H9 (cell line): ENCODE data around the gene B9D1. TPM values are rescaled to one million over a fixed set of nuclear protein-coding genes. Genes with fewer than 3 reads are reported as not detected.

Experiments used
- DNase-seq: peaks from one replicate; pipeline ENCODE4 v3.0.0-alpha.2; 2017
- H2AFZ ChIP-seq: one replicate; pipeline ENCODE4 v1.6.1; 2013; ENCODE audit warnings: mild to moderate bottlenecking, low read length, control low read depth, moderate library complexity
- H2AK5ac ChIP-seq: 2 replicates; pipeline ENCODE4 v1.6.1; 2013; ENCODE audit warnings: low read length, control low read depth, mixed read lengths; ENCODE audit not compliant: insufficient read length
- H2BK120ac ChIP-seq: one replicate; pipeline ENCODE4 v1.6.1; 2013; ENCODE audit warnings: low read depth, mild to moderate bottlenecking, low read length, control low read depth, inconsistent platforms; ENCODE audit not compliant: poor library complexity, severe bottlenecking
- H2BK12ac ChIP-seq: 2 replicates; pipeline ENCODE4 v1.6.1; 2013; ENCODE audit warnings: low read length, control low read depth, mixed read lengths, low read depth; ENCODE audit not compliant: insufficient read length
- H2BK15ac ChIP-seq: 2 replicates; pipeline ENCODE4 v1.6.1; 2013; ENCODE audit warnings: low read depth, low read length, control low read depth
- H2BK20ac ChIP-seq: one replicate; pipeline ENCODE4 v1.6.1; 2013; ENCODE audit warnings: low read depth, mild to moderate bottlenecking, low read length, control low read depth, inconsistent platforms; ENCODE audit not compliant: poor library complexity, severe bottlenecking
- H2BK5ac ChIP-seq: 2 replicates; pipeline ENCODE4 v1.6.1; 2013; ENCODE audit warnings: low read length, control low read depth, mixed read lengths; ENCODE audit not compliant: insufficient read length
- H3K14ac ChIP-seq: 2 replicates; pipeline ENCODE4 v1.6.1; 2013; ENCODE audit warnings: low read length, control low read depth; ENCODE audit not compliant: insufficient read depth
- H3K18ac ChIP-seq: 2 replicates; pipeline ENCODE4 v1.6.1; 2013; ENCODE audit warnings: low read depth, mild to moderate bottlenecking, mixed read lengths, low read length, control low read depth; ENCODE audit not compliant: insufficient read length
- H3K23ac ChIP-seq: 2 replicates; pipeline ENCODE4 v1.6.1; 2013; ENCODE audit warnings: low read length, control low read depth, mixed read lengths, low read depth; ENCODE audit not compliant: insufficient read length
- H3K23me2 ChIP-seq: 2 replicates; pipeline ENCODE4 v1.6.1; 2013; ENCODE audit warnings: low read depth, mild to moderate bottlenecking, mixed read lengths, low read length, control low read depth; ENCODE audit not compliant: insufficient read length, poor library complexity, severe bottlenecking
- H3K27ac ChIP-seq: 2 replicates; pipeline ENCODE4 v1.5.1; 2013; ENCODE audit warnings: low read length, control low read depth, mixed read lengths, low read depth; ENCODE audit not compliant: insufficient read length
- H3K27me3 ChIP-seq: 2 replicates; pipeline ENCODE4 v1.6.1; 2013; ENCODE audit warnings: low read length, control low read depth, inconsistent platforms; ENCODE audit not compliant: insufficient read depth
- H3K4ac ChIP-seq: 2 replicates; pipeline ENCODE4 v1.6.1; 2013; ENCODE audit warnings: low read depth, mild to moderate bottlenecking, control low read depth, inconsistent platforms, low read length, moderate library complexity
- H3K4me1 ChIP-seq: 2 replicates; pipeline ENCODE4 v1.6.1; 2013; ENCODE audit warnings: low read length, control low read depth, inconsistent platforms; ENCODE audit not compliant: insufficient read depth
- H3K4me2 ChIP-seq: 2 replicates; pipeline ENCODE4 v1.6.1; 2013; ENCODE audit warnings: low read length, control low read depth, mixed read lengths; ENCODE audit not compliant: insufficient read length, insufficient read depth
- H3K56ac ChIP-seq: 2 replicates; pipeline ENCODE4 v1.6.1; 2013; ENCODE audit warnings: low read depth, mild to moderate bottlenecking, mixed read lengths, low read length, control low read depth; ENCODE audit not compliant: insufficient read length
- H3K79me1 ChIP-seq: 2 replicates; pipeline ENCODE4 v1.6.1; 2013; ENCODE audit warnings: low read depth, mild to moderate bottlenecking, moderate library complexity, low read length, control low read depth, inconsistent platforms; ENCODE audit not compliant: insufficient read depth, poor library complexity, severe bottlenecking
- H3K79me2 ChIP-seq: 2 replicates; pipeline ENCODE4 v1.6.1; 2013; ENCODE audit warnings: low read length, control low read depth, inconsistent platforms; ENCODE audit not compliant: insufficient read depth
- H3K9ac ChIP-seq: 2 replicates; pipeline ENCODE4 v1.6.1; 2013; ENCODE audit warnings: low read length, control low read depth, mixed read lengths; ENCODE audit not compliant: insufficient read length; ENCODE audit errors: extremely low read depth
- H3K9me3 ChIP-seq: one replicate; pipeline ENCODE4 v1.6.1; 2013; ENCODE audit warnings: low read depth, low read length, inconsistent platforms; ENCODE audit not compliant: control insufficient read depth
- H3T11ph ChIP-seq: one replicate; pipeline ENCODE4 v1.6.1; 2013; ENCODE audit warnings: mild to moderate bottlenecking, low read length, control low read depth, inconsistent platforms
- H4K20me1 ChIP-seq: one replicate; pipeline ENCODE4 v1.6.1; 2013; ENCODE audit not compliant: control insufficient read depth, insufficient read length, insufficient read depth
- H4K5ac ChIP-seq: 2 replicates; pipeline ENCODE4 v1.6.1; 2013; ENCODE audit warnings: low read depth, mild to moderate bottlenecking, mixed read lengths, low read length, control low read depth; ENCODE audit not compliant: insufficient read length
- H4K8ac ChIP-seq: replicated peaks from 2 replicates; pipeline ENCODE4 v1.6.1; 2013; ENCODE audit warnings: low read length, control low read depth, mixed read lengths, low read depth; ENCODE audit not compliant: insufficient read length
- H4K91ac ChIP-seq: 2 replicates; pipeline ENCODE4 v1.6.1; 2013; ENCODE audit warnings: low read depth, mild to moderate bottlenecking, moderate library complexity, mixed read lengths, low read length, control low read depth; ENCODE audit not compliant: insufficient read length
- H3K27ac Mint-ChIP-seq, 3 experiments: 2 replicates in 2 of 3; 3 replicates in 1 of 3; pipeline ENCODE4 v1.8.0; 2020 to 2021; ENCODE audit warnings: mixed read lengths in 3 of 3, mild to moderate bottlenecking in 1 of 3, moderate library complexity in 1 of 3
- H3K27me3 Mint-ChIP-seq: 2 replicates; pipeline ENCODE4 v1.8.0; 2021; ENCODE audit warnings: low read depth, mild to moderate bottlenecking, moderate library complexity, mixed read lengths
- H3K36me3 Mint-ChIP-seq, 3 experiments: 2 replicates in 2 of 3; 3 replicates in 1 of 3; pipeline ENCODE4 v1.8.0; 2020 to 2021; ENCODE audit warnings: low read depth in 3 of 3, mixed read lengths in 3 of 3; ENCODE audit not compliant: insufficient read depth in 1 of 3
- H3K4me1 Mint-ChIP-seq, 2 experiments: 2 replicates each; pipeline ENCODE4 v1.8.0; 2020; ENCODE audit warnings: mixed read lengths in 2 of 2
- H3K4me3 Mint-ChIP-seq, 2 experiments: 2 replicates in 1 of 2; 3 replicates in 1 of 2; pipeline ENCODE4 v1.8.0; 2020 to 2021; ENCODE audit warnings: mild to moderate bottlenecking in 2 of 2, mixed read lengths in 2 of 2, moderate library complexity in 1 of 2
- H3K9me3 Mint-ChIP-seq, 2 experiments: 2 replicates in 1 of 2; 3 replicates in 1 of 2; pipeline ENCODE4 v1.8.0; 2020; ENCODE audit warnings: mild to moderate bottlenecking in 2 of 2, mixed read lengths in 2 of 2, moderate library complexity in 1 of 2
- WGBS: extraction: QIAGEN DNeasy Blood & Tissue Kit; methylation state at CpG from one replicate; pipeline ENCODE4 v1.1.7; 2013; ENCODE audit warnings: missing lambda C conversion rate, low lambda C conversion rate, mixed read lengths; ENCODE audit not compliant: insufficient read length; ENCODE audit errors: extremely low coverage; 5-methylcytosine and 5-hydroxymethylcytosine counted together
- total RNA-seq: library from RNA; stranded (reverse); gene quantifications from 2 replicates; pipeline ENCODE4 v1.2.1, GENCODE V29; 2021
- TF ChIP-seq, protein P1 (sequence below): fragments of 200-600 bp; sonication (generic); conservative IDR thresholded peaks from 3 replicates; pipeline ENCODE4 v1.8.0; 2021; ENCODE audit warnings: antibody characterized with exemption, mild to moderate bottlenecking

The B9D1 gene
- total RNA-seq, 1 experiment from 2014 or later = 30.4 TPM

DNA sequence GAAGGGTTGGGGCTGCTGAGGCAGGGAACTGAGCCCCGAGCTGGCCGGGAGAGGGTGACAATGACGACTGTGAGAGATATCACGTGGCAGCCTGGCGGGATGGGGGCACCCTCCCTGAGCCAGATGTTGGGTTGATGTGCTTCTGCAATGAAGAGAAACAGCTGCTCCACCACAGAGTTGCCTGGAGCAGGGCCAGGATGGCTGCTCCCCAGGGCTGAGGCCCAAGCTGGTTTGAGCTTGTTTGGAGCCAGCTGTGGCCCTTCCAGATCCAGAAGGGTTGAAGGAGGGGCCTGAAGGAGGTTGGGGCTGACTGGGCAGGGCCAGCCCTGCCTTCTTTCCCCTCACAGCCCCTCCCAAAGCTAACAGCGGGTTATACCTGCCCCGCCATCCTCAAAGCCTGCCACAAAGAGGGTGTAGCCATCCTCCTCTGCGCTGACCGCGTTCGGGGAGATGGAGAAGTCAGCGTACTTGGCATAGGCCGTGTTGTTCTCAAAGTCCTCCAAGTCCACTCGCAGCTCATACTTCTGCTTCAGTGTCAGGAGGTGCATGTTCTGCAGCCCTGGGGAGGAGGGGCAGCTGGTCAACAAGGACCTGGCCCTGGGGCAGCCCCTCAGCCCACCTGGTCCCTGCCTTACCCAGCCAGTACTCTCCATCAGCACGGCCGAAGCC lies 22.3 kb upstream of the B9D1 start:
- H4K20me1 ChIP-seq = no peaks in the 10 kb centered on the region

More for the DNA sequence above, 22.3 kb upstream of the B9D1 start:
- no CpG with 5 or more reads among the region's 16 CpGs for WGBS
- Histone ChIP-seq H2AK5ac (no peak overlapping the region), H3K27me3 (no peaks in the 10 kb centered on the region), H4K8ac (no peak overlapping the region), H2BK20ac (no peak overlapping the region), H3K9ac (no peak overlapping the region), H2BK120ac (no peak overlapping the region), H3K14ac (no peak overlapping the region), H2AFZ (no peak overlapping the region), H4K5ac (no peak overlapping the region), H3T11ph (no peak overlapping the region), H3K9me3 (no peaks in the 10 kb centered on the region), H2BK5ac (no peak overlapping the region), H3K23ac (no peak overlapping the region), H2BK15ac (no peak overlapping the region), H3K27ac (no peak overlapping the region), H3K79me2 (no peaks in the 10 kb centered on the region), H3K4me2 (no peak overlapping the region), H3K23me2 (no peaks in the 10 kb centered on the region), H2BK12ac (no peak overlapping the region), H3K18ac (no peak overlapping the region), H4K91ac (no peak overlapping the region), H3K56ac (no peak overlapping the region), H3K4ac (no peak overlapping the region), H3K79me1 (no peaks in the 10 kb centered on the region), H3K4me1 (peaks cover 4% of the 10 kb centered on the region; the same call in 1 of the 2 replicates)
- H3K36me3 Mint-ChIP-seq = peaks cover 33 to 54% (median 52%) of the 10 kb centered on the region in 3 experiments
- TF ChIP-seq, protein P1, sequence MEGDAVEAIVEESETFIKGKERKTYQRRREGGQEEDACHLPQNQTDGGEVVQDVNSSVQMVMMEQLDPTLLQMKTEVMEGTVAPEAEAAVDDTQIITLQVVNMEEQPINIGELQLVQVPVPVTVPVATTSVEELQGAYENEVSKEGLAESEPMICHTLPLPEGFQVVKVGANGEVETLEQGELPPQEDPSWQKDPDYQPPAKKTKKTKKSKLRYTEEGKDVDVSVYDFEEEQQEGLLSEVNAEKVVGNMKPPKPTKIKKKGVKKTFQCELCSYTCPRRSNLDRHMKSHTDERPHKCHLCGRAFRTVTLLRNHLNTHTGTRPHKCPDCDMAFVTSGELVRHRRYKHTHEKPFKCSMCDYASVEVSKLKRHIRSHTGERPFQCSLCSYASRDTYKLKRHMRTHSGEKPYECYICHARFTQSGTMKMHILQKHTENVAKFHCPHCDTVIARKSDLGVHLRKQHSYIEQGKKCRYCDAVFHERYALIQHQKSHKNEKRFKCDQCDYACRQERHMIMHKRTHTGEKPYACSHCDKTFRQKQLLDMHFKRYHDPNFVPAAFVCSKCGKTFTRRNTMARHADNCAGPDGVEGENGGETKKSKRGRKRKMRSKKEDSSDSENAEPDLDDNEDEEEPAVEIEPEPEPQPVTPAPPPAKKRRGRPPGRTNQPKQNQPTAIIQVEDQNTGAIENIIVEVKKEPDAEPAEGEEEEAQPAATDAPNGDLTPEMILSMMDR = no peak
- H3K27ac Mint-ChIP-seq = peak overlapping the region in 2 of 3 experiments; percentile 64 to 97; a peak in 4 of 7 replicates
- no peak overlapping the region for H3K4me3 Mint-ChIP-seq
- H3K4me1 Mint-ChIP-seq = peaks cover 28 to 43% of the 10 kb centered on the region in 2 experiments
- DNase-seq = no peak
- H3K9me3 Mint-ChIP-seq = peaks cover 0 to 2% of the 10 kb centered on the region in 2 experiments; a peak in 1 of 5 replicates
- no peaks in the 10 kb centered on the region for H3K27me3 Mint-ChIP-seq
